Duodenal mucosa (tissue), 2 donors: Measurements from ENCODE around the gene PKP3.

ENCODE experiments used
- H3K27ac ChIP-seq: one replicate; pipeline ENCODE4 v1.7.0; 2013; ENCODE audit warnings: low read depth, low read length
- H3K27me3 ChIP-seq, 2 donors: one replicate each; pipeline ENCODE4 v1.7.0; 2013; ENCODE audit warnings: low read length in 2 of 2, control low read depth in 1 of 2; ENCODE audit not compliant: insufficient read depth in 2 of 2, control insufficient read depth in 1 of 2
- H3K36me3 ChIP-seq, 2 donors: one replicate each; pipeline ENCODE4 v1.7.0; 2013; ENCODE audit warnings: low read length in 2 of 2, control low read depth in 1 of 2; ENCODE audit not compliant: insufficient read depth in 2 of 2, control insufficient read depth in 1 of 2
- H3K4me1 ChIP-seq, 2 donors: one replicate each; pipeline ENCODE4 v1.7.0; 2013; ENCODE audit warnings: low read length in 2 of 2, control low read depth in 1 of 2; ENCODE audit not compliant: insufficient read depth in 2 of 2, control insufficient read depth in 1 of 2
- H3K4me3 ChIP-seq, 2 donors: one replicate each; pipeline ENCODE4 v1.7.0; 2013; ENCODE audit warnings: low read length in 2 of 2, low read depth in 1 of 2
- H3K9ac ChIP-seq, 2 donors: one replicate each; pipeline ENCODE4 v1.7.0; 2013; ENCODE audit warnings: low read length in 2 of 2, low read depth in 1 of 2
- H3K9me3 ChIP-seq, 2 donors: one replicate each; pipeline ENCODE4 v1.7.0; 2013; ENCODE audit warnings: low read length in 2 of 2, control low read depth in 1 of 2; ENCODE audit not compliant: control insufficient read depth in 1 of 2

Gene PKP3

DNA sequence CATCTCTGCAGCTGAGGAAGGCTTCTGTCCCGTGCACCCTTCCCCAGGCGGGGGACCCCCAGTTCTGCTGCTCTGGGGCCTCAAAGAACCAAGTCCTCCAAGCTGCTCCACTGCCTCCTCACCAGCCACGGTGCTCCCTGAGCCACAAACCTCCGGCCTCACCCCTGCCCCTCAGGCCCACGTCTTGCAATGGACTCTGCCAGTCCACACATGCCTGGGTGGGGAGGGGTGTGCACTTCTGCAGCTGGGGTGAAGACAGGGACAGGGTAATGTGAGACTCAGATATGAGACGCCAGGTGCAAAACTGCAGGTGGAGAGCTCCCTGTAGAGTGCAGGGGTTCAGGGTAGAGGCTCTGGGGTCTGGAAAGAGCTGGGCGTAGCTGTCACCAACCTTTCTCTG is 52.9 kb downstream of the PKP3 start:
- H3K9ac ChIP-seq: peak overlapping the region; percentile 59 to 68
- no peaks in the 10 kb centered on the region for H3K27me3 ChIP-seq
- peaks cover 38 to 57% of the 10 kb centered on the region in 2 donors for H3K4me1 ChIP-seq
- H3K4me3 ChIP-seq: no peak overlapping the region
- H3K27ac ChIP-seq: peak overlapping the region; percentile 71
- no peaks in the 10 kb centered on the region for H3K36me3 ChIP-seq
- no peaks in the 10 kb centered on the region for H3K9me3 ChIP-seq

DNA sequence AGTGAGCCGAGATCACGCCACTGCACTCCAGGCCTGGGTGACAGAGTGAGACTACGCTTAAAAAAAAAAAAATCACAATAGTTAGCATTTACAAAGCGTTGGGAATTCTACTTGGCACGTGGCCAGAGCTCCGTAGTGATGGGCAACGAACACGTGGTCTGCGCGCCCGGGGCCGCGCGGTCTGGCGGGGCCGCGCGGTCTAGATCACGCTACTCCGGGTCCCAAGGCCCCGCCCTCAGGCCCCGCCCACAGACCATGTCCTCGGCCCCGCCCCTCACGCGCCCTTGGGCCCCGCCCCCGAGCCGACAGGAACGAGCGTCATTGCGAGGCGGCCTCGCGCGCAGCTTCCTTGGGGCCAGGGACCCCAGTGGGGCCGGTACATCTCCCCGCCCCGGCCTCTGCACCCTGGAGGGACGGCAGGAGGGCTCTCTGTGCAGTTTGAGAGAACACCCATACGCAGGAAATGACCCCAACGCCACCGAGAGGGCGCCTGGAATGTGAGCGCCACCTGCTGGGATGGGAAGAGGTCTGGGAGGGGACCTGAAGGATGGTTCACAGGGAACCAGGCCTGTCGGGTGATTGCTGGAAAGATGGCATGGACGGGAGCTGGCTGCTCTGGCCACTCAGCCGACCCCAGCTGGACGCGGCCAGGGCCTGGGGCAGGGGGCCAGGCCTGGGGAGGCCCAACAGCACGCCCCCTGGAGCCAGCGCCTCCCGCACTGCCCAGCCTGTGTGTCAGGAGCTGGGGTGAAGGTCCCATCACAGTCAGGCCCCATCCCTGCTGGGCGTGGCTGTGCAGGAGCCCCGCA is 54.1 kb downstream of the PKP3 start:
- Histone ChIP-seq H3K4me1 (peaks cover 35 to 55% of the 10 kb centered on the region in 2 donors), H3K9ac (peak overlapping the region; percentile 73 to 81)

DNA sequence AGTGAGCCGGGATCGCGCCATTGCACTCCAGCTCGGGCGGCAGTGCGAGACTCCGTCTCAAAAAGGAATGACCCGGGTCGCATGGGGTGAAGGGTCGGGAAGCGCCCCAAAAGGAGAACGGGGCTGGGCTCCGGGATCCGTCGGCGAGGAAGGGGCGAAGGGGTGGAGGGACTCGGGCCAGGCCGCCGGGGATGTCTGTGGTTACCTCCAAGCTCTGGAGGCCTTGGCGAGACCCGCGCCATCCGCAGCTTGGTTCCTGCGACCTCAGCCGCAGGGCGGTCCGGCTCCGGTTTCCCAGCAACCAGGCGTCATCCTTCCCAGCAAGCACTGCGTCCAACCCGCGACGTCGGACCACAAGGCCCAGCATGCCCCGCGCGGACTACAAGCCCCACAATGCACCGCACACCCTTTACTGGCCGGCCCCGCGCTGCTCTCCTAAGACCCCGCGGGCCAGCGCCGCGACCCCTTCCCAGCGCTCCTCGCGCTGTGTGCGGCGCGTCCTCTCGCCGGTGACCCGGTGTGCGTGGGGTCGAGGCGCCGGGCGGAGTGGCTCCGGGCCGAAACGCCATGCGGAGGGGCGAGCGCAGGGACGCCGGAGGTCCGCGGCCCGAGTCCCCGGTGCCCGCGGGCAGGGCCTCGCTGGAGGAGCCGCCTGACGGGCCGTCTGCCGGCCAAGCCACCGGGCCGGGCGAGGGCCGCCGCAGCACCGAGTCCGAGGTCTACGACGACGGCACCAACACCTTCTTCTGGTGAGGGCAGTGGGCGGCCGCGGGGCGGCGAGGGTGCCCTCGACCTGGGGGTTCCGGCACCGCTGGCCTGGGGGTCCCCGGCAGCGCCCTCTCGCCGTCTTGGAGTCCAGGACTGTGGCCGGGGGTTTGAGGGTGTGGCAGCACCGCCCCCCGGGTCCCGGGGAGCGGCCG is 56.1 kb downstream of the PKP3 start, which contains the start of gene PTDSS2:
PTDSS2 (plus strand) TSS at position 391 of the 920 bp plus-strand sequence; CDS start at position 568, 177 bp downstream.
- peak within 1 kb of the TSS; percentile 85 for H3K27ac ChIP-seq
- peak within 1 kb of the TSS; percentile 65 to 85 for H3K9ac ChIP-seq
- peaks cover 6 to 14% of the 10 kb centered on the region in 2 donors for H3K36me3 ChIP-seq
- no peaks in the 10 kb centered on the region for H3K27me3 ChIP-seq
- H3K4me3 ChIP-seq: peak within 1 kb of the TSS; percentile 69 to 83
- H3K9me3 ChIP-seq: no peaks in the 10 kb centered on the region
- H3K4me1 ChIP-seq: peaks cover 29 to 38% of the 10 kb centered on the region in 2 donors

More for the DNA sequence above, 54.1 kb downstream of the PKP3 start:
- H3K27me3 ChIP-seq: no peaks in the 10 kb centered on the region
- H3K27ac ChIP-seq: peak overlapping the region; percentile 98
- peaks cover 0 to 3% of the 10 kb centered on the region in 2 donors for H3K36me3 ChIP-seq
- H3K4me3 ChIP-seq: peak overlapping the region; percentile 72 to 89
- H3K9me3 ChIP-seq: no peaks in the 10 kb centered on the region

DNA sequence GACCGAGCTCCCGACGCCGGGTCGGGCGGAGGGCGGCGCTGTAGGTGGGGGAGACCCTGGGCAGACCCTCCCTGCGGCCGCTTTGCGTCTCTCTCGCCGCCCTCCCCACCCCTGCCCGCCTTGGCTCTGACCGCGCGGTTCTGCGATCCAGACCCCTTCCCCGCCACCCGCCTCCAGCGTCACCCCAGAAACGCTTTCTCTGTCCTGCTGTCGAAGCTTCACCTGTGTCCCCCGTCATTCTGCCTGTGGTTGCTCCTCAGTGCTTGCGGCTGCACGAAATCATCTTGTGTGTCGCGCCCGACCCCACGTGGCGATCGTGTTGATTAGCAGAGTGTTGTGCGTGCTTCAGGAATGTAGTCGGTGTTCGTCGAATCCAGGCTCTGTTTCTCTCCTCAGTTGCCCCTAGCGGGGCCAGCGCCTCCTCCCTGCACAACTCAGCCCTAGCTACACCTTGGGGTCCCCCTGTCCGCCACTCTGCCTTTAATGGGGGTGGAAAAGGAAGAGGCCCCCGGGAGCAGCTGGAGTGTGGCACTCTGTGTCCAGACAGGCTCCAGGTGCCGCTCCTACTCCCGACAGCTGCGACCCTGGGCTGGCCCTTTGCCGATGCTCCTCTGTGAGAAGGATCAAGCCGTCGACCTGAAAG is 56.9 kb downstream of the PKP3 start:
- no peaks in the 10 kb centered on the region for H3K9me3 ChIP-seq
- peak overlapping the region; percentile 65 to 85 for H3K9ac ChIP-seq
- H3K36me3 ChIP-seq: peaks cover 6 to 14% of the 10 kb centered on the region in 2 donors
- peaks cover 28 to 35% of the 10 kb centered on the region in 2 donors for H3K4me1 ChIP-seq
- H3K4me3 ChIP-seq: peak overlapping the region; percentile 69 to 83
- H3K27me3 ChIP-seq: no peaks in the 10 kb centered on the region
- no peak overlapping the region for H3K27ac ChIP-seq

DNA sequence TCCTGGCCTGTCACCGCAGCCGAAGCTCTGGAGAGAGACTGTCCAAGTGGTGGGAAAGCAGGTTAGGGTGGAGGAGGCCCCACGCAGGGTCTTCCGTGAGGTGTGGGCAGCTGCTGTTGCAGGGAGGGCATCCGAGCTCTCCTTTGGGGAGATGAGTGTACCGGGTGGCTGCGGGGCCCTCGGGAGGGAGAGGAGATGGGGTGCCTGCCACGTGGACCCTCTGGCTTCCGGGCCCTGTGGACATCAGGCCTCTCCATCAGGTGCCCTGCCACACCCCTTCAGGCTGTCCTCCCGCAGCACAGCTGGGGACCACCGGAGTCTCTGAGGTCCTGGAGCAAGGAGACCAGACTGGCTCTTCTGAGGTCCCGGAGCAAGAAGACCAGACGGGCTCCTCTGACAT is 57.7 kb downstream of the PKP3 start:
- peak overlapping the region in 1 of 2 donors; percentile 83 for H3K4me3 ChIP-seq
- H3K9me3 ChIP-seq: no peaks in the 10 kb centered on the region
- no peaks in the 10 kb centered on the region for H3K27me3 ChIP-seq
- H3K9ac ChIP-seq: no peak overlapping the region
- H3K4me1 ChIP-seq: peaks cover 20 to 31% of the 10 kb centered on the region in 2 donors
- no peak overlapping the region for H3K27ac ChIP-seq
- peaks cover 6 to 14% of the 10 kb centered on the region in 2 donors for H3K36me3 ChIP-seq

DNA sequence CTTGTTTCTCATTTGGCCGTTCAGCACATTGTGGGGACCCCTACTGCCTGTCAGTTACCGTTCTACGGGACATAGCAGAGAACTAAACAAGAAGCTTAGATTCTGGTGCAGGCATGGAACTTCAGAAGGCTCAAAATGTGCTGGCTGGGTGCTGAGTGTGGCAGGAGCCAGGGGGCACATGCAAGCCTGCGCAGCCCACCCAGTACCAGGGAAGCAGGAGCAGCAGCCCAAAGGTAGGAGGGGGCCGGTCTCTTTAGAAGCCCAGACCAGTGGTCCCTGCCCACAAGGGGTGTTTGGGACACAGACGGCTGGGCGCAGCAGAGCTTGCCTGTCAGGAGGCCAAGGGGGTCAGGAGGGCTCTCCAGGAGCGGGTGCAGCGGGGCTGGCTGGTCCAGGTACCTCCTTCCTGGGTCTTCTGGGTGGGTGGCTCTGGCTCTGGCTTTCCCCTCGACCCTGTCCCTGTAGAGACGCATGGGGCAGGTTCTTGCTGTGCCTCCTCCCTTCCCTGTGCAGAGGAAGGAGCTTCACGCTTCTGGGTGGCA is 58.3 kb downstream of the PKP3 start:
- H3K4me1 ChIP-seq: peaks cover 16 to 31% of the 10 kb centered on the region in 2 donors
- no peaks in the 10 kb centered on the region for H3K27me3 ChIP-seq
- peaks cover 6 to 14% of the 10 kb centered on the region in 2 donors for H3K36me3 ChIP-seq
- no peaks in the 10 kb centered on the region for H3K9me3 ChIP-seq
- H3K27ac ChIP-seq: no peak overlapping the region
- no peak overlapping the region for H3K4me3 ChIP-seq
- H3K9ac ChIP-seq: no peak overlapping the region

DNA sequence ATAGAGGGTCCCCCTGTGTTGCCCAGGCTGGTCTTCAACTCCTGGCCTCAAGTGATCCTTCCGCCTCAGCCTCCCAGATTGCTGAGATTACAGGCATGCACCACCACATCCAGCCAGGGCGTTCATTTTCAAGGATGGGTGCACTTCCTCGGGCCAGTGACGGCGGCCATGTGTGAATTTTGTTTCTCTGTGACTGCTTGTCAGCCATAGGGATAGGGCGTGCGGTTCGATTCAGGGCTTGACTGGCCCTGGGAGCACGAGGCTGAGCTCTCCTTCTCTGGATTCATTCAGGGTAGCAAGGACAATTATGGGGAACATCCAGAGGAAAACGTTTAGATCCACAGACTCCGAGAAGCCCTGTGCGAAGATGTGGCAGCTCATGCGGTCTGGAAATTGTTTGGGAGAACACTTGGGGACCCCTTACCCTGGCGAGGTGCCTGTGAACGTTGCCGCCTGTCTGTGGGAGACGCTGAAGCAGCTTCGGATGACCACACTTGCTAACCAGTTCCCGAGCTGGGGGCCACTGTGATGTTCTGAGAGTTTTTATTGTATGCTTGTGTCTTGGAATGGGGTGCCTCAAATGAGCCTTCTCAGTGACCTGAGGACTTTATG is 59.0 kb downstream of the PKP3 start:
- H3K27ac ChIP-seq: no peak overlapping the region
- no peak overlapping the region for H3K4me3 ChIP-seq
- peaks cover 6 to 14% of the 10 kb centered on the region in 2 donors for H3K36me3 ChIP-seq
- no peak overlapping the region for H3K9ac ChIP-seq
- H3K27me3 ChIP-seq: no peaks in the 10 kb centered on the region
- peaks cover 16 to 31% of the 10 kb centered on the region in 2 donors for H3K4me1 ChIP-seq
- no peaks in the 10 kb centered on the region for H3K9me3 ChIP-seq

DNA sequence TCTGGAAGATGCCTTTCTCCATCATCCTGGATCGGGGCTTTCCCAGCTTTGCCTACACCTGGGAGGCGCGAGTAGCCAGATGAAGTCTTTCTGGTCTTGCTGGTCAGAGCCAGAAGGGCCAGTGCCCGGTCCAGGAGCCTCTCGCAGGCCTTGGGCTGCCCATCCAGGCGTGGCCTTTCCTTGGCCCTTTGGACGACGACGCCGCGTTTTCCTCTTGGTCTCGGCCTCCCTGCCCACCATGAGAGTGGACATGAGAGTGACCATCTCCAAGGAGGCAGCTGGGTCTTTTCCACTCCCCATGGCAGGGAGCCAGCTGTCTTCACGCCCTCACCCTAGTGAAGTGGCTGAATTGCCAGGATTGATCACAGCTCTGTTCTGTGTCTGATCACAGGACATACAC is 59.6 kb downstream of the PKP3 start:
- no peak overlapping the region for H3K4me3 ChIP-seq
- no peak overlapping the region for H3K27ac ChIP-seq
- peaks cover 6 to 14% of the 10 kb centered on the region in 2 donors for H3K36me3 ChIP-seq
- peaks cover 13 to 27% of the 10 kb centered on the region in 2 donors for H3K4me1 ChIP-seq
- H3K9ac ChIP-seq: no peak overlapping the region
- H3K27me3 ChIP-seq: no peaks in the 10 kb centered on the region
- H3K9me3 ChIP-seq: no peaks in the 10 kb centered on the region

DNA sequence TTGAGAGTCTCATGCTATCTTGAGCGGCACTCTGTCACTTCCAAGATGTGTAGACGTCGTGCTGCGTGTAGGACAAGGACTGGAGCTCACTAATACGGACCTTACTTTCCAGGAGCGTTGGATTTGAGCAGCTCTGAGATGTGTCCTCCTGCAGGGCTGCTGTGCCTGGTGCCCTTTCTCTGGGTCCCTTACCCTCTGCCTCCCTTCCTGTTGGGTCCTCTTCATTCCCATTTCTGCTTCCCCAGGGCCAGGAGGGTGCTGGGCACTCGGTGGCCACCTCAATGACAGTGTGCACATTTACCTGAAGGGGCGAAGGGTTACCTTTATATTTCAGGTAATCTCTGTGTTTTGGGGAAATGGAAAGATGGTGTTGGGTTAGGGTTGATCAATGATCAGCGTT is 60.0 kb downstream of the PKP3 start:
- no peak overlapping the region for H3K9ac ChIP-seq
- no peaks in the 10 kb centered on the region for H3K27me3 ChIP-seq
- H3K9me3 ChIP-seq: no peaks in the 10 kb centered on the region
- H3K36me3 ChIP-seq: peaks cover 6 to 14% of the 10 kb centered on the region in 2 donors
- H3K27ac ChIP-seq: no peak overlapping the region
- H3K4me1 ChIP-seq: peaks cover 9 to 22% of the 10 kb centered on the region in 2 donors
- no peak overlapping the region for H3K4me3 ChIP-seq
